H9 (cell line): ENCODE measurements around the gene KIF5A. TPM values are rescaled to one million over a fixed set of nuclear protein-coding genes. Genes with fewer than 3 reads are reported as not detected.

Experiments
- DNase-seq: peaks from one replicate; pipeline ENCODE4 v3.0.0-alpha.2; 2017
- H2AFZ ChIP-seq: one replicate; pipeline ENCODE4 v1.6.1; 2013; ENCODE audit warnings: mild to moderate bottlenecking, low read length, control low read depth, moderate library complexity
- H2AK5ac ChIP-seq: 2 replicates; pipeline ENCODE4 v1.6.1; 2013; ENCODE audit warnings: low read length, control low read depth, mixed read lengths; ENCODE audit not compliant: insufficient read length
- H2BK120ac ChIP-seq: one replicate; pipeline ENCODE4 v1.6.1; 2013; ENCODE audit warnings: low read depth, mild to moderate bottlenecking, low read length, control low read depth, inconsistent platforms; ENCODE audit not compliant: poor library complexity, severe bottlenecking
- H2BK12ac ChIP-seq: 2 replicates; pipeline ENCODE4 v1.6.1; 2013; ENCODE audit warnings: low read length, control low read depth, mixed read lengths, low read depth; ENCODE audit not compliant: insufficient read length
- H2BK15ac ChIP-seq: 2 replicates; pipeline ENCODE4 v1.6.1; 2013; ENCODE audit warnings: low read depth, low read length, control low read depth
- H2BK20ac ChIP-seq: one replicate; pipeline ENCODE4 v1.6.1; 2013; ENCODE audit warnings: low read depth, mild to moderate bottlenecking, low read length, control low read depth, inconsistent platforms; ENCODE audit not compliant: poor library complexity, severe bottlenecking
- H2BK5ac ChIP-seq: 2 replicates; pipeline ENCODE4 v1.6.1; 2013; ENCODE audit warnings: low read length, control low read depth, mixed read lengths; ENCODE audit not compliant: insufficient read length
- H3K14ac ChIP-seq: 2 replicates; pipeline ENCODE4 v1.6.1; 2013; ENCODE audit warnings: low read length, control low read depth; ENCODE audit not compliant: insufficient read depth
- H3K18ac ChIP-seq: 2 replicates; pipeline ENCODE4 v1.6.1; 2013; ENCODE audit warnings: low read depth, mild to moderate bottlenecking, mixed read lengths, low read length, control low read depth; ENCODE audit not compliant: insufficient read length
- H3K23ac ChIP-seq: 2 replicates; pipeline ENCODE4 v1.6.1; 2013; ENCODE audit warnings: low read length, control low read depth, mixed read lengths, low read depth; ENCODE audit not compliant: insufficient read length
- H3K23me2 ChIP-seq: 2 replicates; pipeline ENCODE4 v1.6.1; 2013; ENCODE audit warnings: low read depth, mild to moderate bottlenecking, mixed read lengths, low read length, control low read depth; ENCODE audit not compliant: insufficient read length, poor library complexity, severe bottlenecking
- H3K27ac ChIP-seq: 2 replicates; pipeline ENCODE4 v1.5.1; 2013; ENCODE audit warnings: low read length, control low read depth, mixed read lengths, low read depth; ENCODE audit not compliant: insufficient read length
- H3K27me3 ChIP-seq: 2 replicates; pipeline ENCODE4 v1.6.1; 2013; ENCODE audit warnings: low read length, control low read depth, inconsistent platforms; ENCODE audit not compliant: insufficient read depth
- H3K4ac ChIP-seq: 2 replicates; pipeline ENCODE4 v1.6.1; 2013; ENCODE audit warnings: low read depth, mild to moderate bottlenecking, control low read depth, inconsistent platforms, low read length, moderate library complexity
- H3K4me1 ChIP-seq: 2 replicates; pipeline ENCODE4 v1.6.1; 2013; ENCODE audit warnings: low read length, control low read depth, inconsistent platforms; ENCODE audit not compliant: insufficient read depth
- H3K4me2 ChIP-seq: 2 replicates; pipeline ENCODE4 v1.6.1; 2013; ENCODE audit warnings: low read length, control low read depth, mixed read lengths; ENCODE audit not compliant: insufficient read length, insufficient read depth
- H3K56ac ChIP-seq: 2 replicates; pipeline ENCODE4 v1.6.1; 2013; ENCODE audit warnings: low read depth, mild to moderate bottlenecking, mixed read lengths, low read length, control low read depth; ENCODE audit not compliant: insufficient read length
- H3K79me1 ChIP-seq: 2 replicates; pipeline ENCODE4 v1.6.1; 2013; ENCODE audit warnings: low read depth, mild to moderate bottlenecking, moderate library complexity, low read length, control low read depth, inconsistent platforms; ENCODE audit not compliant: insufficient read depth, poor library complexity, severe bottlenecking
- H3K79me2 ChIP-seq: 2 replicates; pipeline ENCODE4 v1.6.1; 2013; ENCODE audit warnings: low read length, control low read depth, inconsistent platforms; ENCODE audit not compliant: insufficient read depth
- H3K9ac ChIP-seq: 2 replicates; pipeline ENCODE4 v1.6.1; 2013; ENCODE audit warnings: low read length, control low read depth, mixed read lengths; ENCODE audit not compliant: insufficient read length; ENCODE audit errors: extremely low read depth
- H3K9me3 ChIP-seq: one replicate; pipeline ENCODE4 v1.6.1; 2013; ENCODE audit warnings: low read depth, low read length, inconsistent platforms; ENCODE audit not compliant: control insufficient read depth
- H3T11ph ChIP-seq: one replicate; pipeline ENCODE4 v1.6.1; 2013; ENCODE audit warnings: mild to moderate bottlenecking, low read length, control low read depth, inconsistent platforms
- H4K20me1 ChIP-seq: one replicate; pipeline ENCODE4 v1.6.1; 2013; ENCODE audit not compliant: control insufficient read depth, insufficient read length, insufficient read depth
- H4K5ac ChIP-seq: 2 replicates; pipeline ENCODE4 v1.6.1; 2013; ENCODE audit warnings: low read depth, mild to moderate bottlenecking, mixed read lengths, low read length, control low read depth; ENCODE audit not compliant: insufficient read length
- H4K8ac ChIP-seq: replicated peaks from 2 replicates; pipeline ENCODE4 v1.6.1; 2013; ENCODE audit warnings: low read length, control low read depth, mixed read lengths, low read depth; ENCODE audit not compliant: insufficient read length
- H4K91ac ChIP-seq: 2 replicates; pipeline ENCODE4 v1.6.1; 2013; ENCODE audit warnings: low read depth, mild to moderate bottlenecking, moderate library complexity, mixed read lengths, low read length, control low read depth; ENCODE audit not compliant: insufficient read length
- H3K27ac Mint-ChIP-seq, 3 experiments: 2 replicates in 2 of 3; 3 replicates in 1 of 3; pipeline ENCODE4 v1.8.0; 2020 to 2021; ENCODE audit warnings: mixed read lengths in 3 of 3, mild to moderate bottlenecking in 1 of 3, moderate library complexity in 1 of 3
- H3K27me3 Mint-ChIP-seq: 2 replicates; pipeline ENCODE4 v1.8.0; 2021; ENCODE audit warnings: low read depth, mild to moderate bottlenecking, moderate library complexity, mixed read lengths
- H3K36me3 Mint-ChIP-seq, 3 experiments: 2 replicates in 2 of 3; 3 replicates in 1 of 3; pipeline ENCODE4 v1.8.0; 2020 to 2021; ENCODE audit warnings: low read depth in 3 of 3, mixed read lengths in 3 of 3; ENCODE audit not compliant: insufficient read depth in 1 of 3
- H3K4me1 Mint-ChIP-seq, 2 experiments: 2 replicates each; pipeline ENCODE4 v1.8.0; 2020; ENCODE audit warnings: mixed read lengths in 2 of 2
- H3K4me3 Mint-ChIP-seq, 2 experiments: 2 replicates in 1 of 2; 3 replicates in 1 of 2; pipeline ENCODE4 v1.8.0; 2020 to 2021; ENCODE audit warnings: mild to moderate bottlenecking in 2 of 2, mixed read lengths in 2 of 2, moderate library complexity in 1 of 2
- H3K9me3 Mint-ChIP-seq, 2 experiments: 2 replicates in 1 of 2; 3 replicates in 1 of 2; pipeline ENCODE4 v1.8.0; 2020; ENCODE audit warnings: mild to moderate bottlenecking in 2 of 2, mixed read lengths in 2 of 2, moderate library complexity in 1 of 2
- WGBS: extraction: QIAGEN DNeasy Blood & Tissue Kit; methylation state at CpG from one replicate; pipeline ENCODE4 v1.1.7; 2013; ENCODE audit warnings: missing lambda C conversion rate, low lambda C conversion rate, mixed read lengths; ENCODE audit not compliant: insufficient read length; ENCODE audit errors: extremely low coverage; 5-methylcytosine and 5-hydroxymethylcytosine counted together
- total RNA-seq: library from RNA; stranded (reverse); gene quantifications from 2 replicates; pipeline ENCODE4 v1.2.1, GENCODE V29; 2021
- TF ChIP-seq, protein P1 (sequence below): fragments of 200-600 bp; sonication (generic); conservative IDR thresholded peaks from 3 replicates; pipeline ENCODE4 v1.8.0; 2021; ENCODE audit warnings: antibody characterized with exemption, mild to moderate bottlenecking

KIF5A gene
- total RNA-seq, 1 experiment from 2014 or later: 18.5 TPM

DNA sequence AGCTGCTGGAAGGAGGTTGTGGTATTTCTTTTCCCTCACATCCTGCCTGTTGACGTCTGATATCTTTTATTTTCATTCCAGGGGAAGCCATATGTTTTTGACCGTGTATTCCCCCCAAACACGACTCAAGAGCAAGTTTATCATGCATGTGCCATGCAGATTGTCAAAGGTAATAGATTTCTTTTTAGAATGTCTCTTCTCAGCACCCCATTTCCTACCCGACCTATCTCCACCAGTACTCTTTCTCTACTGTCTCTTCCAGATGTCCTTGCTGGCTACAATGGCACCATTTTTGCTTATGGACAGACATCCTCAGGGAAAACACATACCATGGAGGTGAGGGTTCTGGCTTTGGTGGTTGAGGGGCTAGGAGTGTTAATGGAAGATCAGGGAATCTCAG is 13.5 kb downstream of the KIF5A start:
- Mint-ChIP-seq H3K4me1 (no peaks in the 10 kb centered on the region), H3K36me3 (peaks cover 13 to 29% (median 28%) of the 10 kb centered on the region in 3 experiments; a peak in 6 of 7 replicates), H3K27ac (peak overlapping the region in 1 of 3 experiments; percentile 19; a peak in 1 of 7 replicates), H3K27me3 (no peaks in the 10 kb centered on the region), H3K4me3 (no peak overlapping the region), H3K9me3 (no peaks in the 10 kb centered on the region)
- TF ChIP-seq, protein P1, sequence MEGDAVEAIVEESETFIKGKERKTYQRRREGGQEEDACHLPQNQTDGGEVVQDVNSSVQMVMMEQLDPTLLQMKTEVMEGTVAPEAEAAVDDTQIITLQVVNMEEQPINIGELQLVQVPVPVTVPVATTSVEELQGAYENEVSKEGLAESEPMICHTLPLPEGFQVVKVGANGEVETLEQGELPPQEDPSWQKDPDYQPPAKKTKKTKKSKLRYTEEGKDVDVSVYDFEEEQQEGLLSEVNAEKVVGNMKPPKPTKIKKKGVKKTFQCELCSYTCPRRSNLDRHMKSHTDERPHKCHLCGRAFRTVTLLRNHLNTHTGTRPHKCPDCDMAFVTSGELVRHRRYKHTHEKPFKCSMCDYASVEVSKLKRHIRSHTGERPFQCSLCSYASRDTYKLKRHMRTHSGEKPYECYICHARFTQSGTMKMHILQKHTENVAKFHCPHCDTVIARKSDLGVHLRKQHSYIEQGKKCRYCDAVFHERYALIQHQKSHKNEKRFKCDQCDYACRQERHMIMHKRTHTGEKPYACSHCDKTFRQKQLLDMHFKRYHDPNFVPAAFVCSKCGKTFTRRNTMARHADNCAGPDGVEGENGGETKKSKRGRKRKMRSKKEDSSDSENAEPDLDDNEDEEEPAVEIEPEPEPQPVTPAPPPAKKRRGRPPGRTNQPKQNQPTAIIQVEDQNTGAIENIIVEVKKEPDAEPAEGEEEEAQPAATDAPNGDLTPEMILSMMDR: no peak
- Histone ChIP-seq H2AFZ (no peak overlapping the region), H3K27me3 (no peaks in the 10 kb centered on the region), H3K56ac (no peak overlapping the region), H3K23me2 (peaks cover 3% of the 10 kb centered on the region), H3K4ac (no peak overlapping the region), H3K4me2 (no peak overlapping the region), H3K4me1 (no peaks in the 10 kb centered on the region), H3T11ph (no peak overlapping the region), H3K9ac (no peak overlapping the region), H4K8ac (no peak overlapping the region), H3K23ac (no peak overlapping the region), H3K79me2 (no peaks in the 10 kb centered on the region), H4K20me1 (no peaks in the 10 kb centered on the region), H2BK12ac (no peak overlapping the region), H2BK120ac (no peak overlapping the region), H3K18ac (no peak overlapping the region), H4K5ac (no peak overlapping the region), H3K79me1 (no peaks in the 10 kb centered on the region), H2BK15ac (no peak overlapping the region), H2AK5ac (no peak overlapping the region), H4K91ac (no peak overlapping the region), H2BK20ac (no peak overlapping the region), H2BK5ac (no peak overlapping the region), H3K14ac (no peak overlapping the region), H3K9me3 (no peaks in the 10 kb centered on the region), H3K27ac (no peak overlapping the region)
- DNase-seq: no peak
- WGBS: no CpG with 5 or more reads among the region's 4 CpGs
